Effector CD4-positive, alpha-beta T cell (primary cell): ENCODE results near the gene JAKMIP3.

Experiments
- DNase-seq: peaks from one replicate; pipeline ENCODE4 v3.0.0-alpha.2; 2020

The JAKMIP3 gene

GRCh38 chr10:132100091-132100481 is 34.3 kb downstream of the JAKMIP3 start:
- no peak for DNase-seq

- DNase-seq = no peak
These were observed 35.0 kb downstream of the JAKMIP3 start for GRCh38 chr10:132100556-132101349.

GRCh38 chr10:132101529-132101928 is 35.8 kb downstream of the JAKMIP3 start:
- no peak for DNase-seq

- DNase-seq = no peak
These were observed 36.4 kb downstream of the JAKMIP3 start for GRCh38 chr10:132102071-132102716.

- no peak for DNase-seq
These were observed 37.0 kb downstream of the JAKMIP3 start for GRCh38 chr10:132102717-132103110.

GRCh38 chr10:132103116-132103910 is 37.6 kb downstream of the JAKMIP3 start:
- no peak for DNase-seq

- no peak for DNase-seq
These were observed 38.3 kb downstream of the JAKMIP3 start for GRCh38 chr10:132104062-132104461.

GRCh38 chr10:132104471-132105301 is 38.9 kb downstream of the JAKMIP3 start:
- no peak for DNase-seq

- no peak for DNase-seq
These were observed 39.7 kb downstream of the JAKMIP3 start for GRCh38 chr10:132105302-132105995.

- no peak for DNase-seq
These were observed 40.7 kb downstream of the JAKMIP3 start for GRCh38 chr10:132106431-132106830.

- DNase-seq = no peak
These were observed 41.6 kb downstream of the JAKMIP3 start for GRCh38 chr10:132107186-132107948.

GRCh38 chr10:132107949-132108877 is 42.5 kb downstream of the JAKMIP3 start:
- DNase-seq = no peak

- no peak for DNase-seq
These were observed 43.8 kb downstream of the JAKMIP3 start for GRCh38 chr10:132109341-132110110.

GRCh38 chr10:132110111-132110521 is 44.4 kb downstream of the JAKMIP3 start:
- no peak for DNase-seq

GRCh38 chr10:132110713-132111112 is 45.0 kb downstream of the JAKMIP3 start:
- DNase-seq = no peak

GRCh38 chr10:132111121-132111731 is 45.5 kb downstream of the JAKMIP3 start:
- DNase-seq = no peak

GRCh38 chr10:132111871-132112341 is 46.2 kb downstream of the JAKMIP3 start:
- no peak for DNase-seq

- DNase-seq = no peak
These were observed 46.9 kb downstream of the JAKMIP3 start for GRCh38 chr10:132112611-132113010.

GRCh38 chr10:132113206-132113605 is 47.5 kb downstream of the JAKMIP3 start:
- no peak for DNase-seq
